K562 (cell line): ENCODE data around the gene HSD11B2. TPM values are rescaled to one million over a fixed set of nuclear protein-coding genes. Genes with fewer than 3 reads are reported as not detected.

Source experiments
- ATAC-seq: fragments of 200-7000 bp; cut with Tn5 transposase; 3 replicates; pipeline ENCODE4 v1.9.1; 2020; ENCODE audit warnings: moderate library complexity
- BruUV-seq: library from RNA; stranded (reverse); fragments of 400-500 nt; replicated peaks from 2 replicates; lab custom pipeline; 2021; lab: Mats Ljungman, UMichigan
- CTCF ChIA-PET: fragments of 300-600 bp; formaldehyde crosslinking; extraction: SDS; loops from one replicate; lab custom pipeline; 2021; ENCODE audit warnings: low intra/inter-chr PET ratio; lab: Yijun Ruan, JAX
- POLR2A ChIA-PET: fragments of 300-600, 350-650 bp; sonication (Branson Sonifier 250); formaldehyde crosslinking; extraction: SDS; loops from one replicate; lab custom pipeline; 2021; ENCODE audit warnings: antibody characterized with exemption, inconsistent platforms; lab: Yijun Ruan, JAX
- DNase-seq, 4 experiments: peaks; one replicate each; pipeline versions ENCODE4 v3.0.0 to v3.0.0-alpha.2; 2011 to 2018; ENCODE audit warnings: low spot score in 3 of 4, mixed read lengths in 3 of 4; ENCODE audit errors: extremely low read depth in 1 of 4
- FAIRE-seq: peaks from 2 replicates; lab custom pipeline; 2011; peaks lifted over from hg19 to GRCh38; lab: Jason Lieb, UNC
- H2AFZ ChIP-seq: 2 replicates; pipeline ENCODE4 v1.6.0; 2011; ENCODE audit warnings: low read depth, low read length, control low read depth, inconsistent platforms
- H3K27ac ChIP-seq: fragments of 200-600 bp; 3 replicates; pipeline ENCODE4 v1.8.0; 2011; ENCODE audit warnings: low read depth, mild to moderate bottlenecking, control low read depth, inconsistent platforms, low read length, moderate library complexity, mixed read lengths; ENCODE audit errors: extremely low read depth
- H3K27me3 ChIP-seq, 2 experiments: fragments of 300-600 bp in 1 of 2; 2 replicates in 1 of 2; 3 replicates in 1 of 2; pipeline versions ENCODE4 v1.6.0 to v1.8.0; 2011; ENCODE audit warnings: inconsistent platforms in 2 of 2, low read length in 2 of 2, mild to moderate bottlenecking in 1 of 2, mixed read lengths in 1 of 2, moderate library complexity in 1 of 2; ENCODE audit not compliant: control insufficient read depth in 2 of 2, insufficient read depth in 2 of 2
- H3K36me3 ChIP-seq: fragments of 300-600 bp; 3 replicates; pipeline ENCODE4 v1.8.0; 2011; ENCODE audit warnings: mild to moderate bottlenecking, low read length, inconsistent platforms; ENCODE audit not compliant: control insufficient read depth, insufficient read depth
- H3K4me1 ChIP-seq, 2 experiments: fragments of 200-600 bp in 1 of 2; replicated peaks in 1 of 2; 2 replicates in 1 of 2; 3 replicates in 1 of 2; pipeline versions ENCODE4 v1.5.1 to v1.8.0; 2011; ENCODE audit warnings: inconsistent platforms in 2 of 2, low read length in 2 of 2, mild to moderate bottlenecking in 1 of 2, mixed read lengths in 1 of 2, moderate library complexity in 1 of 2; ENCODE audit not compliant: control insufficient read depth in 2 of 2, insufficient read depth in 2 of 2
- H3K4me2 ChIP-seq: 2 replicates; pipeline ENCODE4 v1.6.1; 2011; ENCODE audit warnings: low read length, control low read depth, inconsistent platforms, mixed read lengths; ENCODE audit not compliant: insufficient read depth
- H3K4me3 ChIP-seq: fragments of 200-600 bp; sonication (generic), shearing (Covaris generic); 2 replicates; pipeline ENCODE4 v1.5.1; 2016; ENCODE audit warnings: control low read depth, inconsistent platforms
- H3K79me2 ChIP-seq: fragments of 200-600 bp; 3 replicates; pipeline ENCODE4 v1.8.0; 2011; ENCODE audit warnings: low read length, inconsistent platforms; ENCODE audit not compliant: control insufficient read depth, insufficient read depth
- H3K9ac ChIP-seq, 2 experiments: 2 replicates each; pipeline versions ENCODE4 v1.6.0 to v1.6.1; 2011; ENCODE audit warnings: low read depth in 2 of 2, low read length in 2 of 2, control low read depth in 1 of 2, inconsistent platforms in 1 of 2, mild to moderate bottlenecking in 1 of 2, mixed read lengths in 1 of 2; ENCODE audit not compliant: insufficient read depth in 1 of 2
- H3K9me1 ChIP-seq: one replicate; pipeline ENCODE4 v1.6.0; 2011; ENCODE audit warnings: inconsistent platforms, mild to moderate bottlenecking, low read length, moderate library complexity; ENCODE audit not compliant: control insufficient read depth, insufficient read depth
- H3K9me3 ChIP-seq: replicated peaks from 2 replicates; pipeline ENCODE4 v1.5.1; 2011; ENCODE audit warnings: low read depth, low read length, inconsistent platforms; ENCODE audit not compliant: control insufficient read depth, insufficient read depth
- H4K20me1 ChIP-seq: replicated peaks from 2 replicates; pipeline ENCODE4 v1.6.1; 2011; ENCODE audit warnings: low read length, inconsistent platforms, mixed read lengths; ENCODE audit not compliant: control insufficient read depth, insufficient read depth
- PTRF ChIP-seq: fragments of 450-650 bp; IDR thresholded peaks from 2 replicates; pipeline ENCODE4 v1.6.1; 2016; ENCODE audit warnings: mild to moderate bottlenecking, missing genetic modification characterization, missing compliant biosample characterization
- RB1 ChIP-seq: fragments of 450-650 bp; IDR thresholded peaks from 2 replicates; pipeline ENCODE4 v1.6.1; 2017; ENCODE audit warnings: low read depth, mild to moderate bottlenecking
- RERE ChIP-seq: sonication (generic); formaldehyde crosslinking; IDR thresholded peaks from 2 replicates; pipeline ENCODE4 v1.8.0; 2023; ENCODE audit warnings: missing genetic modification reagents, mild to moderate bottlenecking, borderline replicate concordance
- XRCC4 ChIP-seq: IDR thresholded peaks from one replicate; pipeline ENCODE4 v1.6.1; 2011; ENCODE audit not compliant: insufficient read depth, insufficient read length; ENCODE audit errors: extremely low read depth
- ZNF316 ChIP-seq: fragments of 450-650 bp; IDR thresholded peaks from 2 replicates; pipeline ENCODE4 v1.6.1; 2016
- ZNF408 ChIP-seq: fragments of 250-450 bp; sonication (Bioruptor Pico); IDR thresholded peaks from 2 replicates; pipeline ENCODE4 v1.4.0; 2020; ENCODE audit warnings: low read depth, mild to moderate bottlenecking, moderate library complexity
- WGBS: fragments of 100-300 bp; shearing (Covaris generic); methylation state at CpG from one replicate; pipeline ENCODE4 v1.1.6; 2016; ENCODE audit warnings: low coverage, mixed read lengths; ENCODE audit not compliant: insufficient coverage; ENCODE audit errors: missing lambda C conversion rate; 5-methylcytosine and 5-hydroxymethylcytosine counted together
- in situ Hi-C: fragments of 300-500 bp; cut with MboI; formaldehyde crosslinking; loops from 4 replicates; pipeline ENCODE4 v1.15.0; 2018; ENCODE audit warnings: inconsistent platforms, mixed read lengths
- intact Hi-C: fragments of 100-400 bp; cut with micrococcal nuclease; formaldehyde crosslinking; loops from 2 replicates; pipeline ENCODE4 v1.14.2; 2022
- polyA plus RNA-seq, 8 experiments: library from polyadenylated mRNA; depleted of rRNA in 4 of 8; stranded (reverse) in 5 of 8; unstranded in 3 of 8; fragments of >200 nt; fragmentation: Nextera tagmentation in 2 of 8; fragmentation: Illumina TruSeq in 1 of 8; extraction: Ambion mirVana in 2 of 8; extraction: Trizol in 1 of 8; gene quantifications; 2 replicates each; pipeline versions ENCODE4 v1.2.1 to v1.2.3, GENCODE V29; 2011 to 2014; ENCODE audit warnings: inconsistent platforms in 1 of 8, missing spikeins in 1 of 8
- total RNA-seq, 7 experiments: library from RNA; depleted of rRNA in 6 of 7; stranded (reverse); fragments of >200 nt in 6 of 7; fragmentation: Illumina TruSeq in 2 of 7; extraction: Trizol in 2 of 7; gene quantifications; 2 replicates each; pipeline versions ENCODE4 v1.2.1 to v1.2.3, GENCODE V29; 2011 to 2021; ENCODE audit warnings: low replicate concordance in 1 of 7

HSD11B2 gene
- total and polyA plus RNA-seq, 9 of the 15 experiments (the other 6 are each of a cell fraction or from before 2014, with no cell fraction given), result 0.08 to 2.0 (median 0.79) TPM

- Histone ChIP-seq H2AFZ (no peak overlapping the region), H3K4me2 (no peak overlapping the region), H3K79me2 (peaks cover 32% of the 10 kb centered on the region), H3K36me3 (peaks cover 32% of the 10 kb centered on the region; the same call in 1 of the 3 replicates), H3K27ac (no peak overlapping the region), H3K9me3 (no peaks in the 10 kb centered on the region), H3K4me1 (peaks cover 26 to 46% of the 10 kb centered on the region in 2 experiments), H3K9me1 (peaks cover 21% of the 10 kb centered on the region), H3K4me3 (no peak overlapping the region), H3K27me3 (no peaks in the 10 kb centered on the region), H4K20me1 (peaks cover 37% of the 10 kb centered on the region), H3K9ac (peak overlapping the region in 1 of 2 experiments; percentile 50; a peak in 2 of 4 replicates)
- TF ChIP-seq ZNF316 (peak; percentile 59), PTRF (tag) (no peak)
- in situ Hi-C loops, result no loop called here
- FAIRE-seq (no peak), ATAC-seq (no peak), DNase-seq (no peak)
- POLR2A ChIA-PET, result interaction anchor here (1.0 kb wide), 1 partner anchor 43 kb away, joined by 3 read pairs; no protein-coding TSS in a partner anchor
- WGBS, result 78% methylated on average over 7 of the region's 7 CpGs
- CTCF ChIA-PET, result no interaction called here
- intact Hi-C loops, result no loop called here
- BruUV-seq, result no TSS peak
Observed at GRCh38 chr16:67457611-67458010, 26.7 kb downstream of the HSD11B2 start.

- intact Hi-C loops (no loop called here), in situ Hi-C loops (no loop called here)
- POLR2A ChIA-PET, result interaction anchor here (1.0 kb wide), 1 partner anchor 44 kb away, joined by 3 read pairs; no protein-coding TSS in a partner anchor
- no peaks in the 10 kb centered on the region for H3K27me3 ChIP-seq
- peaks cover 26 to 46% of the 10 kb centered on the region in 2 experiments for H3K4me1 ChIP-seq
- no peak overlapping the region for H3K27ac ChIP-seq
- FAIRE-seq (no peak), ATAC-seq (no peak), DNase-seq (no peak)
- peaks cover 35% of the 10 kb centered on the region for H3K79me2 ChIP-seq
- H4K20me1 ChIP-seq, result peaks cover 37% of the 10 kb centered on the region
- H3K9me1 ChIP-seq, result peaks cover 21% of the 10 kb centered on the region
- no peaks in the 10 kb centered on the region for H3K9me3 ChIP-seq
- H3K9ac ChIP-seq, result peak overlapping the region in 1 of 2 experiments; percentile 78; a peak in 2 of 4 replicates
- no peak overlapping the region for H3K4me2 ChIP-seq
- 72% methylated on average over 5 of the region's 6 CpGs for WGBS
- no TSS peak for BruUV-seq
- no peak overlapping the region for H3K4me3 ChIP-seq
- CTCF ChIA-PET, result no interaction called here
- no peak overlapping the region for H2AFZ ChIP-seq
- H3K36me3 ChIP-seq, result peaks cover 26% of the 10 kb centered on the region; the same call in 1 of the 3 replicates
- TF ChIP-seq XRCC4, result no peak
- TF ChIP-seq RB1, result no peak
- no peak for TF ChIP-seq RERE (CRISPR knock-in tag)
- no peak for TF ChIP-seq ZNF408 (CRISPR knock-in tag)
Observed at GRCh38 chr16:67458121-67458641, 27.3 kb downstream of the HSD11B2 start.
